ENCODE results near the gene PDIA5.

PDIA5 gene

DNA sequence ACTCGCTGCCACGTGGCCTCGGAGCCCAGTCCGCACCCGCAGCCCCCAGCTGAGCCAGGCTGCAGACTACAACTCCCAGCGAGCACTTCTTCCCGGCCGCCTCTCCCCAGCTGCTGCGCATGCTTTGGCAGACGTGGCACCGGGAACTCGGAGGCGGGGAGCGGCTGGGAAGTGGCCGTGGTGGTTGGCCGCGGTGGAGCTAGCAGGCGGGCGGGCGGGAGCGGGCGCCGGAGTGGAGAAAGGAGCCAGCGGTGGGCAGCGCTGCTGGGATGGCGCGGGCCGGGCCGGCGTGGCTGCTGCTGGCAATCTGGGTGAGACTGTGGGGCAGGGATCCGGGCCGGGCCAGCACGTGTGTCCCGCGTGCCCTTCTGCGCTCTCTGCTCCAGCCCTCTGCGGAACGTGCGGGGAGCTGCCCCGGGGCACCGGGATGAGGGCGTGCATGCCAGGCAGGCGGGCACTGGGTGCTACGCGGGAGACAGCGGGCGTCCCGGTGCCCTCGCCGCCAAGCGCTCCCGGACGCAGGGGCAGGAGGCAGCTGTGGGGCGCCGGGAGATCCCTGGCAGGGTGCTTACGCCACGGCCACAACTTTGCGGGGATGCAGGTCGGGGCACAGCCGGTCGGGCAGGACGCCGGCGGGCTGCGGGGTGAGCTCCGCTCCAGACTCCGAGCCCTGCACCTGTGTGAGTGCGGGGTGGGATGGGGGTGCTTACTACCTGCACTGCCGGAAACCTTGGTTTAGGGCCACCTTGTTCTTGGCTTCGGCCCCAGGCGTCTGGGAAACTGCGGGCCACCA, at the start of gene PDIA5:
TSS of gene PDIA5 (plus strand) at position 130 of the 793 bp plus-strand sequence. CDS start at position 270, 140 bp downstream.
- peak in 1 of 2 donors; percentile 14 for DNase-seq (ENCODE audit: low read depth in 2 of 2)

DNA sequence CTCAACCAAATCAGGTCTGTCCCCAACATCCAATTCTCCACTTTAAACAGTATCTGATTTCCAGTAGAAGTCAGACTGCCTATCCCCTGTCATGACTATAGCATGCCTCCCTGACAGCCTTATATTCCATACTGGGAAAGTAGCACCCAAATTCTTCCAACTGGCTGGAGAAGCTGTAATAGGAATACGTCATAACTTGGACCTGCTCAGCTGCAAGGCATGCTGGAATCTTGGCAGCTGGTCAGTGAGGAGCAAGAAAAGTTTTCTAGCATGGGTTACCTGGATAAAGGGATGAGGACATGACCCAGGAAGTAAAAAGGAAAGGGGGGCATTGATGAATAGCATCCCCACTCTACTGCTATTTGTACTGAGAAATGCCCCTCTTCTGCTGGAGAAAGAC, 48.1 kb upstream of the PDIA5 start:
- DNase-seq (ENCODE audit: low read depth in 2 of 2) = no peak

GRCh38 chr3:123019161-123019560, 47.7 kb upstream of the PDIA5 start:
- no peak for DNase-seq (ENCODE audit: low read depth in 2 of 2)

DNA sequence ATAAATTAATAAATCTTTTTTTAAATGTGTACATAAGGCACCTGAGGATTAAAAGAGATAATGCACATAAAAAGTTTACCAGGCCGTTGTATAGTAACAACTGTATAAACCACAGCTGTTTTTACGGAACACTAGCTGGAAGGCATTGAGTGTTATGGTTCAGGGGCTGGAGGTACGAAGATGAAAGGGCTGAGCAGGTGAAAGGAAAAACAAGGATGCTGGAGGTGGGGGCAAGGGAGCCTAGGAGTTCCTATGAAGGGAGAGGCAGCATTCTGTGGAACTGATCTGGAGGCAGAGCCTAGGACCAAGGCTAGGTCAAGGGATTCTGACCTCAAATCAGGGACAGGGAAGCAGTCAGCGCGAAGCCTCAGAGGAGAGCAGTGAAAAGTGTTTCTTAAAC, 47.2 kb upstream of the PDIA5 start:
- no peak for DNase-seq (ENCODE audit: low read depth in 2 of 2)

DNA sequence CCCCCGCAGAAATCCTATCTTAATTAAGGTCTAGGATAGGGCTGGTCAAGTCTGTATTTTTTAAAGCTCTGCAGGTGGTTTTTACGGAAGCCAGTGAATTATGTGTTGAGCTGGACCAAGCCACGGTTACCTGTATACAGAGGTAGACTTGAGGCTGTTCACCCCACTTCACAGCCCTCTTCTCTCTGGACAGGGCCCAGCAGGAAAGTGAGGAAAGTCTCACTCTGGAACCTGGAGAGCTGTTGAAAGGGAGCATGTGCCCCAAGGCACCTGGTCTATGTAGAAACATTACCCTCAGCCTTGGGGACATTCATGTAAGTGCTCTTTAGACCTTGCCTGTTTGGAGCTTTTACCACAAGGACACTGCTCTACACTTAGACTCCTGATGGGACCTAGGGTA, 46.1 kb upstream of the PDIA5 start:
- DNase-seq (ENCODE audit: low read depth in 2 of 2) = no peak

GRCh38 chr3:123021388-123021787, 45.4 kb upstream of the PDIA5 start:
- no peak for DNase-seq (ENCODE audit: low read depth in 2 of 2)

GRCh38 chr3:123021996-123022510, 44.8 kb upstream of the PDIA5 start:
- DNase-seq (ENCODE audit: low read depth in 2 of 2) = no peak

GRCh38 chr3:123024056-123024455, 42.8 kb upstream of the PDIA5 start:
- DNase-seq (ENCODE audit: low read depth in 2 of 2) = no peak

- no peak for DNase-seq (ENCODE audit: low read depth in 2 of 2)
Measured at GRCh38 chr3:123025642-123026521, 40.9 kb upstream of the PDIA5 start.

DNA sequence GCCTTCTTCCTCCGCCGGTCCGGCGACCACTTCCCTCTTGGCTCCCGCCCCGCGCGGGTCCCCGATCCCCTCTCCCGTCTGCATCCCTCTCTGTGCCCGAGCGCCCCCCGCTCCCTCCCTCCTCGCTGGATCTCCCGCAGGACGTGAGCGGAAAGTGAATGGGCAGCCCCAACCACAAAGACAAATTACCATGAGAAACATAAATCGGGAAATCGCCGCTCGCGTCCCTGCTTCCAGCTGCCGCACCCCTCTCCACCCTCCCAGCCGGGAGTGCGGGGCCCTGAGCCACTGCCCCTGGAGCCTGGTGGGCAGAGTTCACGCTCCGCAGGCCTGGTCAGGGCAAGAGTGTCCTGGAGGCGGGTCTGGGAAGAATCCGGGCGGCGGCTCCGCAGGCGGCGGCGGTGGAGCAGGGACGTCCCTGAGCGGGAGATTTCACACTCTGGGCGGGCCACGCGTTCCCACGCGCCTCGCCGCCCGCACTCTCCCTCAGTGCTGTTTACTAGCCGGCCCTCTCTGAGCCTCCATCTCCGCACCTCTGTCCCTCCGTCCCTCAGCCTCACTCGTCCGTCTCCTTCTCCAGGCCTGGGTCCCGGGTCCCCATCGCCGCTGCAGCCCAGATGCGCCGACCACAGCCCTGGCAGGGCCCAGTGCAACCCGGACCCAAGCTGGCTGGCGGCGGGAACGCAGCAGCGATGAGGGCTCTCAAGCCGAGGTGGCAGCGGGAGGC, 40.1 kb upstream of the PDIA5 start:
- DNase-seq (ENCODE audit: low read depth in 2 of 2) = no peak

GRCh38 chr3:123027292-123028232, 39.3 kb upstream of the PDIA5 start, which contains the start of gene SEMA5B:
SEMA5B (minus strand) TSS chr3:123027763; CDS start chr3:122961263, 66,500 bp downstream.
- DNase-seq (ENCODE audit: low read depth in 2 of 2) = no peak

DNA sequence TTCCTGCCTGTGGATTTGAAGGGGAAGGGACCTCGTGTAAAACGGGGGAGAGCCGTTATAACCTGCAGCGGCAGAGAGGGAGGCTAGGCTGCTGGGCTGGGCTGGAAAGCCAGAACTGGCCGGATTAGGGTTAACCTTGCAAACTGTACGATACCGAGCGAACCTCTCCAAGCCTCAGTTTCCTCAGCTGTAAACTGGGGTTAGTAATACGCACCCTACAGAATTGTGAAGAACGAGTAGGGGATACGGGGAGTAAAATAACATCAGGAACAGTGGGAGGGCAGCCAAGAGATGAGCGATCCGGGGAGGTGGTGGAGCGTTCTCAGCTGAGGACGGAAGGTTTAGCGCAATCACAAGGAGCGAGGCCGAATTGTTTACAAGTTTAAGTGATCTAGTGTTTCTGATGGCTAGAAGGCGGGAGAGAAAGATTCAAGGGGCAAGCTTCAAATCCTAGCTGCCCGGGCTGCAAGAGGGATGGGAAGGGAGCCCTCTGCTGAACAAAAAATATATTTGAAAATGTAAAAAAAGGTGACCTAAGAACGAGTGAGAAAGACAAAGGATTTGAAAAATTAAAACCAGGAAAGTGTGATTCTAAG, 38.5 kb upstream of the PDIA5 start:
- DNase-seq (ENCODE audit: low read depth in 2 of 2) = no peak

GRCh38 chr3:123031051-123031450, 35.8 kb upstream of the PDIA5 start:
- no peak for DNase-seq (ENCODE audit: low read depth in 2 of 2)

GRCh38 chr3:123032057-123032456, 34.8 kb upstream of the PDIA5 start:
- no peak for DNase-seq (ENCODE audit: low read depth in 2 of 2)

DNA sequence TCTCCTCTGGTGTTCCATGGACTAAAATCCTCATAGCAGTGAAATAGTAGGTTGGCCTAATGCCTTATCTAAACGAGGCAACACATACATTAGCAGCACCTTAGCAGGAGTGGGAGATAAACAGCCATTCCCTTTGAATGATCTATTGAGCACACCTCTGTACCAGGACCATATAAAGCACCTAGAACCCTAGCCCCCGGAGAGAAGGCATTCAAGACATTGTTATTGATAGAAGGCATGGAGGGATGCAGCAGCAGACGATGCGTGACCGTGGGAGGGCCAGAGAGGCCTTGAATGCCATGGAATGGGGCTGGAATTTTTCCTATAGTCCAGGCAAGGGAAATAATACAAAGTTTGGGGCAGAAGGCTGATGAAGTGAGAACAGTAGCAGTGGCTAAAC, 32.7 kb upstream of the PDIA5 start:
- DNase-seq (ENCODE audit: low read depth in 2 of 2) = no peak

- DNase-seq (ENCODE audit: low read depth in 2 of 2) = no peak
Measured at GRCh38 chr3:123034996-123035395, 31.8 kb upstream of the PDIA5 start.

- DNase-seq (ENCODE audit: low read depth in 2 of 2) = no peak
Measured at GRCh38 chr3:123036352-123037014, 30.3 kb upstream of the PDIA5 start.

DNA sequence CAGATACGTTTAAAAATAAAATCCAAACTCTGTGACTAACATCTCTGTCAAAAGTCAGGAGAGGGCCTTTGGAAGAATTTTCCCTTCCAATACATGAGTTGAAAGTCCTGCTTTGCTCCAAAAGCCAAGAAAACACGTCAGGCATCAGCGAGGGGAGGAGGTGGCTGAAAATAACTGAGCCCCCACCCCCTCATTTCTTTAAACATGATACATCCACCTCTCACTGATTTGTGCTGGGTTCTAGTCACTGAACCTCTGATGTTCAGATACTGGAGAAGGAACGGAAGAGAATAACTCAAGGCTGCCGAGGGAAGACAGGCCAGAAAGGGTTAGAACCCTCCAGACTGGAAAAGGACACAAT, 29.8 kb upstream of the PDIA5 start:
- DNase-seq (ENCODE audit: low read depth in 2 of 2) = no peak

- DNase-seq (ENCODE audit: low read depth in 2 of 2) = no peak
Measured at GRCh38 chr3:123038751-123039150, 28.1 kb upstream of the PDIA5 start.

DNA sequence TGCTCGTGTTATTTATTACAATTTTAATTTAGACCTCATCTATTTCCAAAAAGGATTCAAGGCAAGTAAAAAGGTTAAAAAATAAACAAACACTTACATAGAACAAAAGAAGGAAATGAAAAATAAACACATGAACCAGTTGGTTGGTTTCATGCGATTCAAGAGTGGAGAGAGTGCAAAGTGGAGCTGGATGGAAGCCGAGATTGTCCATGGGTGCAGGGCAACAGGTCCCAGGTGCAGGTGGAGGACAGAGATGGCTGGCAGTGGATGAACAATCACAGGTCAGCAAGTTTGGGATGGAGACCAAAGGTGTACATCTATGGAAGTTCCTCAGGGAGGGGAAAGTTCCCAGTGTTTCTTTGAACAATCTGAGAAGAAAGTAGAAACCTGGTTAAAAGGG, 27.6 kb upstream of the PDIA5 start:
- DNase-seq (ENCODE audit: low read depth in 2 of 2) = no peak

Measured in stimulated activated CD8-positive, alpha-beta memory T cell treated with anti-CD3 and anti-CD28 coated beads, Interleukin-2, amount 100 ng/mL, for 1 hour (primary cell).